BLaER1 (cell line): ENCODE results near the gene SKAP1.

Experiments used
- H3K27ac ChIP-seq: shearing (Covaris generic); formaldehyde crosslinking; 2 replicates; pipeline ENCODE4 v1.8.1; 2022
- H3K27me3 ChIP-seq: shearing (Covaris generic); formaldehyde crosslinking; 2 replicates; pipeline ENCODE4 v1.8.1; 2022
- H3K36me3 ChIP-seq: shearing (Covaris generic); formaldehyde crosslinking; 2 replicates; pipeline ENCODE4 v1.8.1; 2022
- H3K4me1 ChIP-seq: shearing (Covaris generic); formaldehyde crosslinking; 2 replicates; pipeline ENCODE4 v1.8.1; 2022
- H3K4me2 ChIP-seq: shearing (Covaris generic); formaldehyde crosslinking; 2 replicates; pipeline ENCODE4 v1.8.1; 2022
- H3K4me3 ChIP-seq: shearing (Covaris generic); formaldehyde crosslinking; 2 replicates; pipeline ENCODE4 v1.8.1; 2022
- H3K9ac ChIP-seq: shearing (Covaris generic); formaldehyde crosslinking; 2 replicates; pipeline ENCODE4 v1.8.1; 2022
- H3K9me3 ChIP-seq: shearing (Covaris generic); formaldehyde crosslinking; 2 replicates; pipeline ENCODE4 v1.8.1; 2022
- H4K20me1 ChIP-seq: shearing (Covaris generic); formaldehyde crosslinking; 2 replicates; pipeline ENCODE4 v1.8.1; 2022
- Cebpa-rat ChIP-seq: shearing (Covaris generic); IDR thresholded peaks from 2 replicates; pipeline ENCODE4 v1.8.1; 2022

Gene SKAP1

DNA sequence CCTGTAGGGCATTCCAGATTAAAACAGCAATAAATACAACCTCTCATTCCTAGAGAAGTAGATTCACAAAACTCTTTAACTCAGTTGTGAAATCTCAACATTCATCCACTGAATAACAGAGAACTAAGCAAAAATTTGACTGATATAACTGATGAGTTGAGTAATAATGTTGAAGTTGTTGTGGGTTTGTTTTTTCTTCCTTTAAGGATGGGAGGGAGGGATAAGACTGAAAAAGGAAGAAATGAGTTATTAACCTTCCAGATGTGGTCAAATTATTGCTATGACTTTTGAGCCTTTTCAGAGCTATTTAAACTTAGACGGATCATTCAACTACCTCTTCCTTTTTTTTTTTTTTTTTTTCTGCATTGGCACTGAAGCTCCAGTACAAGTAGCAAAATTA lies 38.6 kb downstream of the SKAP1 start:
- Histone ChIP-seq H3K4me2 (no peak overlapping the region), H3K27ac (no peak overlapping the region), H3K9me3 (no peaks in the 10 kb centered on the region; the same call in 1 of the 2 replicates), H3K36me3 (no peaks in the 10 kb centered on the region), H3K4me3 (no peak overlapping the region), H3K4me1 (peaks cover 48% of the 10 kb centered on the region), H3K27me3 (no peaks in the 10 kb centered on the region), H3K9ac (no peak overlapping the region), H4K20me1 (no peaks in the 10 kb centered on the region)
- no peak for TF ChIP-seq Cebpa-rat

- Histone ChIP-seq H4K20me1 (no peaks in the 10 kb centered on the region), H3K36me3 (no peaks in the 10 kb centered on the region), H3K27ac (no peak overlapping the region), H3K4me2 (no peak overlapping the region), H3K4me1 (peaks cover 48% of the 10 kb centered on the region), H3K27me3 (no peaks in the 10 kb centered on the region), H3K9ac (no peak overlapping the region), H3K4me3 (no peak overlapping the region), H3K9me3 (no peaks in the 10 kb centered on the region; the same call in 1 of the 2 replicates)
- no peak for TF ChIP-seq Cebpa-rat
Measured at GRCh38 chr17:48389903-48390302, 40.1 kb downstream of the SKAP1 start.

DNA sequence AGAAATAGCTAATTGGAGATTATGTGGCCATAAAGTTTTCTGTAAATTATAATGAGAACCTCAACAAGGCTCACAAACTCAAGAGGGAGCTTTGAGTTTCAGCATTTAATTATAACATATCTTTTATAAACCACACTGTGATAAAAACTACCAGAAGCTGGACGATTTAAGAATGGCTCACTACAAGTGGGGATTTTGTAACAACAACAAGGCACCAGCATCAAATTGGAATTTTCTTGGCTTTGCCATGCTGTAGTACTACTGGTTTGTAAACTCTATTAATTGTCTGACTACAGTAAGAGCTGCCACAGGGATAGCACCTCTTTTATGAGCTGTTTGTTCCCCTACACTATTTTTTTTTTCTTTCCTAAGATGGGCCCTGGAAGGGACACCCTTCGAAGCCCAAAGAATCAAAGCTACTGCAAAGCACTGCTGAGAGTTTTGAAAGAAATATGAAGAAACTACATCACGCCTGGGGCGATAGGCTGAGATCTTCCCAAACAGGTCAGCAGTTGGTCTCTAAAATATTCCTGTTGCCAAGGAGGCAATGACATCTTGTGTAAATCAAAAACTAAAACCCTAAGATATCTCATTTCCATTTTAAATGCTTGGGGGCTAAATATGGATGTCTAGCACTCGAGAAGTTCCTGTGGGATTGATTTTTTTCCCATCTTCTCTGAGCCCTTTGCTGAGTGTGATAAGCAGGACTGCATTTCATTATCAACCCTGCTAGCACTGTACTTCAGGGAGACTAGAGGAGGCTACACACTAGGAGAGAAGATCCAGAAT lies 40.9 kb downstream of the SKAP1 start:
- no peak overlapping the region for H3K4me2 ChIP-seq
- no peaks in the 10 kb centered on the region for H4K20me1 ChIP-seq
- no peaks in the 10 kb centered on the region for H3K27me3 ChIP-seq
- peaks cover 48% of the 10 kb centered on the region for H3K4me1 ChIP-seq
- H3K4me3 ChIP-seq: no peak overlapping the region
- no peaks in the 10 kb centered on the region for H3K36me3 ChIP-seq
- no peaks in the 10 kb centered on the region; the same call in 1 of the 2 replicates for H3K9me3 ChIP-seq
- TF ChIP-seq Cebpa-rat: no peak
- H3K9ac ChIP-seq: no peak overlapping the region
- H3K27ac ChIP-seq: no peak overlapping the region

GRCh38 chr17:48386826-48387225 lies 43.2 kb downstream of the SKAP1 start:
- no peaks in the 10 kb centered on the region for H3K27me3 ChIP-seq
- H3K4me3 ChIP-seq: no peak overlapping the region
- TF ChIP-seq Cebpa-rat: no peak
- H4K20me1 ChIP-seq: no peaks in the 10 kb centered on the region
- H3K9ac ChIP-seq: no peak overlapping the region
- H3K9me3 ChIP-seq: no peaks in the 10 kb centered on the region; the same call in 1 of the 2 replicates
- no peaks in the 10 kb centered on the region for H3K36me3 ChIP-seq
- H3K4me2 ChIP-seq: no peak overlapping the region
- peaks cover 38% of the 10 kb centered on the region for H3K4me1 ChIP-seq
- no peak overlapping the region for H3K27ac ChIP-seq

GRCh38 chr17:48385319-48385718 lies 44.7 kb downstream of the SKAP1 start:
- no peak overlapping the region for H3K4me3 ChIP-seq
- TF ChIP-seq Cebpa-rat: no peak
- H3K27me3 ChIP-seq: no peaks in the 10 kb centered on the region

GRCh38 chr17:48384164-48384563 lies 45.9 kb downstream of the SKAP1 start:
- Histone ChIP-seq H3K4me2 (peak overlapping the region; percentile 43), H3K27ac (no peak overlapping the region), H3K36me3 (no peaks in the 10 kb centered on the region), H3K9me3 (no peaks in the 10 kb centered on the region), H3K4me1 (peaks cover 48% of the 10 kb centered on the region), H3K9ac (no peak overlapping the region), H4K20me1 (no peaks in the 10 kb centered on the region), H3K4me3 (no peak overlapping the region), H3K27me3 (no peaks in the 10 kb centered on the region)
- TF ChIP-seq Cebpa-rat: no peak

More at GRCh38 chr17:48385319-48385718, 44.7 kb downstream of the SKAP1 start:
- Histone ChIP-seq H3K4me2 (peak overlapping the region; percentile 43), H3K4me1 (peaks cover 36% of the 10 kb centered on the region), H3K27ac (no peak overlapping the region), H3K9me3 (no peaks in the 10 kb centered on the region), H3K36me3 (no peaks in the 10 kb centered on the region), H4K20me1 (no peaks in the 10 kb centered on the region), H3K9ac (no peak overlapping the region)

DNA sequence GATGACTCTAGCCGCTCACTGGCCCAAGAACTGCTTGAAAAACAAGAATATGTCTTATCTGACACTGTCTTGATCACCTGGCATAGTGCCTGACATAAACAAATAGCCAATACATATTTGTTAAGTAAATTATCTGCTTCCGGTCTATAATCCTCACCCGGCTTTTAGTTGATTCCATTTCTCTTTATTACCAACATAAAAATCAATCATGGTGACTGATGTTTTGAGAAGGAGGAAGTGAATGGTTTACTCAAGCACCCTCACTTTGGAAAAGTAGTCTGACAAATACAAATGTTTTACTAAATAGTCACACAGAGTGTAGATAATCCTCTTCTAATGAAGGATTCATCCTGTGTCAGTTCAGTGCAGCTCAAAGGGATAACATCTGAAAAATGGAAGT lies 47.0 kb downstream of the SKAP1 start:
- peaks cover 59% of the 10 kb centered on the region for H3K4me1 ChIP-seq
- no peaks in the 10 kb centered on the region for H3K36me3 ChIP-seq
- no peak overlapping the region for H3K4me2 ChIP-seq
- TF ChIP-seq Cebpa-rat: no peak
- no peak overlapping the region for H3K27ac ChIP-seq
- no peaks in the 10 kb centered on the region for H4K20me1 ChIP-seq
- no peak overlapping the region for H3K4me3 ChIP-seq
- no peaks in the 10 kb centered on the region for H3K27me3 ChIP-seq
- H3K9ac ChIP-seq: no peak overlapping the region
- no peaks in the 10 kb centered on the region for H3K9me3 ChIP-seq

DNA sequence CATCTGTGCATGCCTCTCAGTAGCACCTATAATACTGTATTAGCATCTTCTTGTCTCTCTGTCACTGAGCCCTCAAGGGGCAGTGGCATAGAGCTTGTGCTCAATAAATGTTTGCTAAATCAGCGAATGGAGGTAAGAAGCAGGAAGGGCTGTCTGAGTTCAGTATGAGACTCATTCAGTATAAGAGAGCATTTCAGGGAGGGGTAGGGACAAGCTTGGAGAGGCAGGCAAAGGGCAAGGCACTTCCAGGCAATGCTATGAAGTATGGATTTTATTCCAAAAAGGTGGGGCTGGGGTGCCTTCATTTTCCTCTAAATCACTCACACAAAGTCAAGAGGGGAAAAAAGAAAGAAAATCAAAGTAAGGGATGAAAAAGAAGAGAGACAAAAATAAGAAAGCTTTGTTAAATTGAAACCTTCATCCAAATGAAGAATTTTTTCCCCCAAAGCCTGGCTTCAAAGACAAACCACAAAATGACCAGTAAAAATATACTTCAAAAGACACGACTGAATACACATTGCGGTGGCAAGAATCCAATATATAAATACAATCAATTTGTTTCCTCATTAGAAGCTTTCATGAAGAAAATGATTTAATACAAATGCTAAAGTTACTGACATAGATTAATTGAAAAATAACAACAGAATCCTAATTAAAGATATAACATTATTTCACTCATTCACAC lies 51.2 kb downstream of the SKAP1 start:
- Histone ChIP-seq H3K9me3 (no peaks in the 10 kb centered on the region; the same call in 1 of the 2 replicates), H3K36me3 (no peaks in the 10 kb centered on the region), H3K27me3 (no peaks in the 10 kb centered on the region), H4K20me1 (no peaks in the 10 kb centered on the region), H3K4me2 (peak overlapping the region; percentile 85), H3K4me1 (peaks cover 46% of the 10 kb centered on the region), H3K4me3 (peak overlapping the region; percentile 31; the same call in 1 of the 2 replicates), H3K9ac (peak overlapping the region; percentile 49; the same call in 1 of the 2 replicates), H3K27ac (peak overlapping the region; percentile 47)
- TF ChIP-seq Cebpa-rat: no peak

GRCh38 chr17:48378238-48378637 lies 51.8 kb downstream of the SKAP1 start:
- H3K4me2 ChIP-seq: peak overlapping the region; percentile 85
- H3K27me3 ChIP-seq: no peaks in the 10 kb centered on the region

More at GRCh38 chr17:48378238-48378637, 51.8 kb downstream of the SKAP1 start:
- no peak for TF ChIP-seq Cebpa-rat
- peak overlapping the region; percentile 47 for H3K27ac ChIP-seq
- H3K9me3 ChIP-seq: no peaks in the 10 kb centered on the region; the same call in 1 of the 2 replicates
- no peaks in the 10 kb centered on the region for H4K20me1 ChIP-seq
- H3K9ac ChIP-seq: no peak overlapping the region
- H3K4me3 ChIP-seq: peak overlapping the region; percentile 31; the same call in 1 of the 2 replicates
- peaks cover 43% of the 10 kb centered on the region for H3K4me1 ChIP-seq
- no peaks in the 10 kb centered on the region for H3K36me3 ChIP-seq
